Measurements from ENCODE around the gene RNF224. TPM values are rescaled to one million over a fixed set of nuclear protein-coding genes. Genes with fewer than 3 reads are reported as not detected.
"Not testable (repeated sequence)": the region's sequence is repeated elsewhere in the genome, so short reads cannot be mapped to it uniquely, and the experiment has no call there.

The RNF224 gene
- total RNA-seq, 4 donors from 2014 or later: 1.2 to 5.2 (median 3.0) TPM

- Histone ChIP-seq H3K36me3 (peaks cover 4 to 48% (median 7%) of the 10 kb centered on the region in 3 donors), H3K4me3 (peak overlapping the region; percentile 75 to 100 (median 92)), H3K9me3 (no peaks in the 10 kb centered on the region), H3K27ac (no peak overlapping the region), H3K4me1 (peaks cover 18 to 40% (median 23%) of the 10 kb centered on the region in 3 donors), H3K27me3 (no peaks in the 10 kb centered on the region)
- 85% methylated on average over 8 to 11 of the region's 15 CpGs for WGBS, 2 donors
- TF ChIP-seq POLR2A (IDR thresholded peaks at IDR 0.05) (no peak), CTCF (IDR thresholded peaks at IDR 0.05) (no peak)
- intact Hi-C loops (cut with DNase I): no loop called here
- no peak for DNase-seq
Measured at GRCh38 chr9:137256362-137256761, 29.1 kb downstream of the RNF224 start.

GRCh38 chr9:137256856-137257255, 29.6 kb downstream of the RNF224 start:
- Histone ChIP-seq H3K36me3 (peaks cover 4 to 50% (median 7%) of the 10 kb centered on the region in 3 donors), H3K4me1 (peaks cover 18 to 40% (median 23%) of the 10 kb centered on the region in 3 donors), H3K9me3 (no peaks in the 10 kb centered on the region), H3K4me3 (peak overlapping the region in 1 of 4 donors; percentile 99), H3K27ac (no peak overlapping the region), H3K27me3 (no peaks in the 10 kb centered on the region)
- 92 to 93% methylated on average over 11 to 15 of the region's 15 CpGs for WGBS, 2 donors
- no peak for TF ChIP-seq CTCF (IDR thresholded peaks at IDR 0.05)
- no peak for TF ChIP-seq POLR2A (IDR thresholded peaks at IDR 0.05)
- DNase-seq: no peak
- intact Hi-C loops (cut with DNase I): no loop called here

- 33 to 46% methylated on average over 15 of the region's 15 CpGs for WGBS, 2 donors
- H3K4me1 ChIP-seq; H3K4me3 ChIP-seq; H3K27me3 ChIP-seq; H3K27ac ChIP-seq; DNase-seq; H3K9me3 ChIP-seq; intact Hi-C loops (cut with DNase I): not testable (repeated sequence)
- H3K36me3 ChIP-seq: peaks cover 23 to 85% (median 28%) of the 10 kb centered on the region in 3 donors
- peak; percentile 10 to 52 (median 34) for TF ChIP-seq CTCF (IDR thresholded peaks at IDR 0.05)
Measured at GRCh38 chr9:137262173-137262908, 35.0 kb downstream of the RNF224 start.

GRCh38 chr9:137262909-137263285, 35.6 kb downstream of the RNF224 start:
- H3K27me3 ChIP-seq: no peaks in the 10 kb centered on the region
- H3K9me3 ChIP-seq: no peaks in the 10 kb centered on the region
- intact Hi-C loops (cut with DNase I): no loop called here
- H3K36me3 ChIP-seq: peaks cover 23 to 85% (median 28%) of the 10 kb centered on the region in 3 donors
- no peak overlapping the region for H3K4me3 ChIP-seq
- H3K4me1 ChIP-seq: peaks cover 0 to 5% (median 0%) of the 10 kb centered on the region in 3 donors
- no peak overlapping the region for H3K27ac ChIP-seq
- WGBS, 2 donors: 83 to 85% methylated on average over 8 to 23 of the region's 24 CpGs
- no peak for DNase-seq
- TF ChIP-seq CTCF (IDR thresholded peaks at IDR 0.05): no peak
- TF ChIP-seq POLR2A (IDR thresholded peaks at IDR 0.05): no peak

- no peak for DNase-seq
- whole genome bisulfite sequencing, 2 donors: 84% methylated on average over 9 of the region's 10 CpGs; no CpG with 5 or more reads in 1 of the 2 donors
- peaks cover 0 to 11% (median 0%) of the 10 kb centered on the region in 3 donors for H3K4me1 ChIP-seq
- H3K27ac ChIP-seq: no peak overlapping the region
- no peaks in the 10 kb centered on the region for H3K27me3 ChIP-seq
- H3K9me3 ChIP-seq: no peaks in the 10 kb centered on the region
- H3K4me3 ChIP-seq: no peak overlapping the region
- peaks cover 23 to 85% (median 28%) of the 10 kb centered on the region in 3 donors for H3K36me3 ChIP-seq
- intact Hi-C loops (cut with DNase I): no loop called here
- no peak for TF ChIP-seq POLR2A (IDR thresholded peaks at IDR 0.05)
- no peak for TF ChIP-seq CTCF (IDR thresholded peaks at IDR 0.05)
Measured at GRCh38 chr9:137263506-137263905, 36.2 kb downstream of the RNF224 start.
